Lung microvascular endothelial cell (primary cell): Measurements from ENCODE around the gene SSU72. TPM values are rescaled to one million over a fixed set of nuclear protein-coding genes. Genes with fewer than 3 reads are reported as not detected.
"Not testable (repeated sequence)": the region's sequence is repeated elsewhere in the genome, so short reads cannot be mapped to it uniquely, and the experiment has no call there.

Experiments used
- DNase-seq, 2 donors: peaks; one replicate each; pipeline versions ENCODE4 v3.0.0 to v3.0.0-alpha.2; 2010; ENCODE audit warnings: low read depth in 2 of 2
- total RNA-seq: library from RNA; depleted of rRNA; stranded (reverse); fragments of >200 nt; gene quantifications from 2 replicates; pipeline ENCODE4 v1.2.1, GENCODE V29; 2014

SSU72 gene
- total RNA-seq, 1 donor from 2014 or later = 50.8 TPM

- no peak for DNase-seq
Measured at GRCh38 chr1:1596493-1597274, 22.0 kb upstream of the SSU72 start.

- not testable (repeated sequence) for DNase-seq
Measured at GRCh38 chr1:1595341-1595740, 20.7 kb upstream of the SSU72 start.

- no peak for DNase-seq
Measured at GRCh38 chr1:1594602-1595260, 20.1 kb upstream of the SSU72 start.

- no peak for DNase-seq
Measured at GRCh38 chr1:1593834-1594601, 19.4 kb upstream of the SSU72 start.

- no peak for DNase-seq
Measured at GRCh38 chr1:1591452-1591851, 16.8 kb upstream of the SSU72 start.

GRCh38 chr1:1583347-1584010 lies 8.8 kb upstream of the SSU72 start:
- DNase-seq = no peak

GRCh38 chr1:1582585-1583346 lies 8.1 kb upstream of the SSU72 start:
- DNase-seq = no peak

GRCh38 chr1:1578371-1578940 lies 3.8 kb upstream of the SSU72 start:
- DNase-seq = no peak

GRCh38 chr1:1577367-1578011 lies 2.8 kb upstream of the SSU72 start:
- no peak for DNase-seq

GRCh38 chr1:1573843-1574720 lies 581 bp downstream of the SSU72 start:
- peak; percentile 74 to 83 for DNase-seq

- no peak for DNase-seq
Measured at GRCh38 chr1:1569341-1569740, 5.3 kb downstream of the SSU72 start.

GRCh38 chr1:1567891-1568291 lies 6.8 kb downstream of the SSU72 start:
- no peak for DNase-seq

GRCh38 chr1:1567152-1567875 lies 7.3 kb downstream of the SSU72 start:
- DNase-seq = peak; percentile 78 to 85

GRCh38 chr1:1565340-1565739 lies 9.3 kb downstream of the SSU72 start:
- no peak for DNase-seq

GRCh38 chr1:1564268-1564667 lies 10.4 kb downstream of the SSU72 start:
- DNase-seq = no peak

- no peak for DNase-seq
Measured at GRCh38 chr1:1563688-1564087, 11.0 kb downstream of the SSU72 start.

- DNase-seq = no peak
Measured at GRCh38 chr1:1562556-1563195, 12.0 kb downstream of the SSU72 start.
